Measurements from ENCODE around the gene ATP2B3.

Gene ATP2B3

DNA sequence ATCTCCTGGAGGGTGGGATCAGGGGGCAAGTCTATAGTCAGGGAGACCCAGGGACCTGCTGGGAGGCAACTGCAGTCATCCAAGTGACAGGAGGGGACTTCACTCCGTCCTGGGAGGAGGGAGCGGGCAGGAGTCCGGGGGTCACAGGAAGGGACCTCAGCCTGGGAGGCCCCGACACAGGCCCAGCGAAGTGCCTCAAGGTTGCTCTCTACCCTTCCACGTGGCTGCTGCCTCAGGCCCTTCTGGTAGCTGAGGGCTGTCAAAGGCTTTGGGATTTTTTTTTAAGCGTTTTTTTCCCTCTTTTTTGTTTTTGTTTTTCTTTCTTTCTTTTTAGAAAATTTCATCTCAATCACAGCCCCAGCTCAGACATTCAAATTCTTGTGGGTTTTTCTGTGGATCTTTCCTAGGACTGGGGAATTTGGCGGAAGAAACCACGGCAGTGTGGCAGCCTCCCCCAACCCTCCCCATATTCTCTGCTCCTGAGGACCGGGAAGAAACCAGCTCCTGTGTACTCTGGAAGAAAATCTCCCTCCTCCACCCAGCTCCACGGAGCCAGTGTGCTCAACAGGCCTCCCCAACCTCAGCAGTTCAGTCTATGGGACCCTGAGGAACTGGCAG is 45.7 kb upstream of the ATP2B3 start:
- H3K9me3 ChIP-seq (ENCODE audit: control insufficient read depth, low read length) = no peaks in the 10 kb centered on the region
- no peak overlapping the region for H3K27ac ChIP-seq
- H2AFZ ChIP-seq = no peak overlapping the region
- H3K4me2 ChIP-seq (ENCODE audit: low read length) = no peak overlapping the region
- no peaks in the 10 kb centered on the region for H3K27me3 ChIP-seq (ENCODE audit: control insufficient read depth, insufficient read depth, low read length)
- no peak overlapping the region for H3K4me3 ChIP-seq (ENCODE audit: low read depth, low read length)
- H3K79me2 ChIP-seq = no peaks in the 10 kb centered on the region
- no peak for TF ChIP-seq CTCF (IDR thresholded peaks at IDR 0.05)
- no peak overlapping the region for H3K9ac ChIP-seq
- no peaks in the 10 kb centered on the region for H3K4me1 ChIP-seq
- no peaks in the 10 kb centered on the region for H3K36me3 ChIP-seq (ENCODE audit: control insufficient read depth, insufficient read depth, low read length)

GRCh38 chrX:153473126-153473525 is 44.3 kb upstream of the ATP2B3 start:
- H3K9me3 ChIP-seq (ENCODE audit: control insufficient read depth, low read length) = no peaks in the 10 kb centered on the region
- H3K36me3 ChIP-seq (ENCODE audit: control insufficient read depth, insufficient read depth, low read length) = no peaks in the 10 kb centered on the region
- no peaks in the 10 kb centered on the region for H3K4me1 ChIP-seq
- H3K4me2 ChIP-seq (ENCODE audit: low read length) = no peak overlapping the region
- no peak overlapping the region for H3K27ac ChIP-seq
- no peaks in the 10 kb centered on the region for H3K27me3 ChIP-seq (ENCODE audit: control insufficient read depth, insufficient read depth, low read length)
- H2AFZ ChIP-seq = no peak overlapping the region
- no peak overlapping the region for H3K4me3 ChIP-seq (ENCODE audit: low read depth, low read length)
- TF ChIP-seq CTCF (IDR thresholded peaks at IDR 0.05) = no peak
- H3K9ac ChIP-seq = no peak overlapping the region
- no peaks in the 10 kb centered on the region for H3K79me2 ChIP-seq

- H3K4me3 ChIP-seq (ENCODE audit: low read depth, low read length) = no peak overlapping the region
- H3K27ac ChIP-seq = no peak overlapping the region
- no peak overlapping the region for H3K9ac ChIP-seq
- no peaks in the 10 kb centered on the region for H3K36me3 ChIP-seq (ENCODE audit: control insufficient read depth, insufficient read depth, low read length)
- H3K4me1 ChIP-seq = no peaks in the 10 kb centered on the region
- no peaks in the 10 kb centered on the region for H3K27me3 ChIP-seq (ENCODE audit: control insufficient read depth, insufficient read depth, low read length)
- H3K4me2 ChIP-seq (ENCODE audit: low read length) = no peak overlapping the region
- no peaks in the 10 kb centered on the region for H3K79me2 ChIP-seq
- no peak overlapping the region for H2AFZ ChIP-seq
- no peaks in the 10 kb centered on the region for H3K9me3 ChIP-seq (ENCODE audit: control insufficient read depth, low read length)
- TF ChIP-seq CTCF (IDR thresholded peaks at IDR 0.05) = no peak
Measured at GRCh38 chrX:153474266-153474665, 43.2 kb upstream of the ATP2B3 start.

- Histone ChIP-seq H3K27ac (no peak overlapping the region), H3K36me3 (ENCODE audit: control insufficient read depth, insufficient read depth, low read length) (no peaks in the 10 kb centered on the region), H3K27me3 (ENCODE audit: control insufficient read depth, insufficient read depth, low read length) (no peaks in the 10 kb centered on the region), H3K9me3 (ENCODE audit: control insufficient read depth, low read length) (no peaks in the 10 kb centered on the region), H2AFZ (no peak overlapping the region), H3K4me3 (ENCODE audit: low read depth, low read length) (no peak overlapping the region), H3K79me2 (no peaks in the 10 kb centered on the region), H3K4me2 (ENCODE audit: low read length) (no peak overlapping the region), H3K9ac (no peak overlapping the region), H3K4me1 (no peaks in the 10 kb centered on the region)
- TF ChIP-seq CTCF (IDR thresholded peaks at IDR 0.05) = no peak
Measured at GRCh38 chrX:153474718-153475117, 42.7 kb upstream of the ATP2B3 start.

- Histone ChIP-seq H3K27me3 (ENCODE audit: control insufficient read depth, insufficient read depth, low read length) (no peaks in the 10 kb centered on the region), H3K4me1 (no peaks in the 10 kb centered on the region), H3K4me2 (ENCODE audit: low read length) (no peak overlapping the region), H2AFZ (no peak overlapping the region), H3K79me2 (no peaks in the 10 kb centered on the region), H3K9ac (no peak overlapping the region), H3K36me3 (ENCODE audit: control insufficient read depth, insufficient read depth, low read length) (no peaks in the 10 kb centered on the region), H3K9me3 (ENCODE audit: control insufficient read depth, low read length) (no peaks in the 10 kb centered on the region), H3K27ac (no peak overlapping the region), H3K4me3 (ENCODE audit: low read depth, low read length) (no peak overlapping the region)
- TF ChIP-seq CTCF (IDR thresholded peaks at IDR 0.05) = no peak
Measured at GRCh38 chrX:153475271-153475670, 42.2 kb upstream of the ATP2B3 start.

Data from parathyroid adenoma (tissue), 2 donors.